MV-4-11 (cell line): ENCODE results near the gene XPNPEP3.
"Not testable (repeated sequence)": the region's sequence is repeated elsewhere in the genome, so short reads cannot be mapped to it uniquely, and the experiment has no call there.

Experiments
- DNase-seq: peaks from one replicate; lab custom pipeline; 2025; lab: John Stamatoyannopoulos, UW

XPNPEP3 gene

GRCh38 chr22:40857309-40857855, 434 bp downstream of the XPNPEP3 start:
- DNase-seq, result no peak

DNA sequence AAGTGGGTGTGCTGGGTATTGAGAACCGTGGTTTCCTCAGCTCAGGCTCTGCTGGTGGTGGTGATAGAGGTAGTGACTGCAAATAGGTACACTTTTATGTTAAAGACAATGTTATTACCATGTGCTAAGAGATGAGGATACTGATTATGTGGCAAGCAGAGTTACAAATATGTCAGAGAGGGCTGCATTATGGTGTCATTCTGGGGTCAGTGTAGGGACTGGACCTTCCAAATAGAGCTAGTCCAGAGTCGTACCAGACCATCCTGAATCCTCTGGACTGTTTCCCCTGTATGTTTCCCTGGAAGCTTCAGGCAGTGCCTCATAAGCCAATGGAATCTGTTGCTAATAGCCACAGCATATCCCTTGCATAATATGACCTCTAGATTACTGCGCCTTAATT, 5.1 kb downstream of the XPNPEP3 start, which contains the start of gene DNAJB7:
Gene DNAJB7, minus strand, starts transcription at position 101 of the 400 bp plus-strand sequence. CDS start 119 bp downstream, outside the sequence.
- DNase-seq, result no peak

DNA sequence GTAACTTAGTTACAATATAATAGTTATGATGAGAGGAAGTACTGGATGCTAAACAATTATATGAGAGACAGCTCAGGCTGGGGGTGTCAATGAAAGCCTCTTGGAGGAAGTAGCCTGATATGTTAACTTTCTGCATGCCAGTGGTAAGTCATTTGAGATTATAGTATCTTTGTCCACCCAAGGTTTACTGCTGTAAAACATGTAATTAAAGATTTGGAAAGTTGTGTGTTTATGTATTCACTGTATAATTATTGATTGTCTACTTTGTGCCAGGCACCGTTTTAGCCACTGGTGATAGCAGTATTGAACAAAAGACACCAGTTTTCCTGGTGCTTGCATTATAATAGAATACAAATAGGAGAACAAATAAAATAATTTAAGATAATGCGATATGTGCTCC, 5.6 kb downstream of the XPNPEP3 start:
- DNase-seq, result peak; percentile 60

DNA sequence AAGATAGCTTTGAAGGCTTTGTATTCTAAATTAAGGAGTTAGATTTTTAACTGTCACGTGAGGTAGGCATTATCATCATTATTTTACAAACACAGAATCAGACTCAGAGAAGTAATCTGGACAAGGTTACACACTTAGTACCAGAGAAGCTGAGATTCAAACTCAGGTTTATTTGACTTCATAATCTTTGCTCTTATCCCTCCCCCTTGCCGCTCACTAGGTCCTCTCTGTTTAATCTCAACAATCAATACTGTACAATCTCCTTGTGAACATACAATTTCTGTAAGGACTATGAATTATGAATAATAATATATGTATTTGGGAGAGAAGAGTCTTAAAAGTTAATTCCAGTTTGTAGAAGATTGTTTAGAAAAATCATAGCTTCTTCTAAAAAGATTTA, 10.2 kb downstream of the XPNPEP3 start:
- no peak for DNase-seq

- DNase-seq, result not testable (repeated sequence)
Measured at GRCh38 chr22:40868379-40868778, 11.4 kb downstream of the XPNPEP3 start.

- DNase-seq, result no peak
Measured at GRCh38 chr22:40874016-40874415, 17.1 kb downstream of the XPNPEP3 start.

- DNase-seq, result no peak
Measured at GRCh38 chr22:40875111-40875510, 18.2 kb downstream of the XPNPEP3 start.

DNA sequence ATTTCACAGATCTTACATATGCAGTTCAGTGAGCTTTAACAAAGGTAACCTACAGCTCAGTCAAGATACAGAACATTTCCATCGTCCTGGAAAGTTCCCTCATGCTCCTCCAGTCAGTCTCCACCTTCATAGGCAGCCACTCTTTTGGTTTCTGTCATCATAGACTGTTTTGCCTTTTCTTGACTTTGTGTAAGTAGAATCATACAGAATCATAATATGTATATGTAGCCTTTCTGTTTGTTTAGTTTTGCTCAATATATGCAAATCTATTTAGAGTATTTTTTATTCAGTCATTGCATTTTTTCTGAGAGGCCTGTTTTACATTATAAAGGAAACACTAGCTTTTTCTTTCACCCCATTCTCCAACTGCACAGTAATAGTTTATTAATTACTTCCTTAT, 20.0 kb downstream of the XPNPEP3 start:
- no peak for DNase-seq

- no peak for DNase-seq
Measured at GRCh38 chr22:40877488-40877887, 20.5 kb downstream of the XPNPEP3 start.

- no peak for DNase-seq
Measured at GRCh38 chr22:40878922-40879321, 22.0 kb downstream of the XPNPEP3 start.

DNA sequence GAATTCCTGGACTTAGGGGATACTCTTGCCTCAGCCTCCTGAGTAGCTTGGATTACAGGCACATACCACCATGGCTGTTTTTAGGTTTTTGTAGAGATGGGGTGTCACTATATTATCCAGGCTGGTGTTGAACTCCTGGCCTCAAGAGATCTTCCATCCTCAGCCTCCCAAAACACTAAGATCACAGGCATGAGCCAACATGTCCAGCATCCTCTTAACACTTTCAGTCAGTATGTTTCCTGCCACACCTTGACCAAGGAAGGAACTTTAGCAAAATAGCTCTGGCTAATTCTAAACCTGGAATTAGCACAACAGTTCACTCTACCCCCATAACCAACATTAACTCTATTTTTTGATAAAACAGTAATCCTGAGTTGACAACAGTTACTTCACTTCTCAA, 32.2 kb downstream of the XPNPEP3 start:
- DNase-seq, result no peak

GRCh38 chr22:40890881-40891280, 33.9 kb downstream of the XPNPEP3 start:
- no peak for DNase-seq

DNA sequence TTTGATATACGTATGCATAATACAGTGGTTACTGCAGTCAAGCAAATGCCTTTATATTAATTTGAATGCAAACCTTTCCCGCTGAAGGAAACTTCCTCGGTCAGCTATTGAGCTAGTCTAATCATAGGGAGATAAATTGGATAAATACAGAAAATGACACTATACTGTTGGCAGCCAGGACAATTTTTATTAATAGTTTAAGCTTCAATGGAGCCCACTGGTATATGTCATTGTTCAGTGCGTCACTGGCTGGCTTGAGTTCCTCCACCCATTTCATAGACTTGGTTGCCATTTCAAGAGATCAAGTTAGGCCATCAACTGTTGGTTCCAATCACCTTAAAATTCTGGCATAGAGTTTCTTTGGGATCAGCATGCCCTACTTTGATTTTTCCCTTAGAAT, 37.5 kb downstream of the XPNPEP3 start:
- DNase-seq, result no peak

DNA sequence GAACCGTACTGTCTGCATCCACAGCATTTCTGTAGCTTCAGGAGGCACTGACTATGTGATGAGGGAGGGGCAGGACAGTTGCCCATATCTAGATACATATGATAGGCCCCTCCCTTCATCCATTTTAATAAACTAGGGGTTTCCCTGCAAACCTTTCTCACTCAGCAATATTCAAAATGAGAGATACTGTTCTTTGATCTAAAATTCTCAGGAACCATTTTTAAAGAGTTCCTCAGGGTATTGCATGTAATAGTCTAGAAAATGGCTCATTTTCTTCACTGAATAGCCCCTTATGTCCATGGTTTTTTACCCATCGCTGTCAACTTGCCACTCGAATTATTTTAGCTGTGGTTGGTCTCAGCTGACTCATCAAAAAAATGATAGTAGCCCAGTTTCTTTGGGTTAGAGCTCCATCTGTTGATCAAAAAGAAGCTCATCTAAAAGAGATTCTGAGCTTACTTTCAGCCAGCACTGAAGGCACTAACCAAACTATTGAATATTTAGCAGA, 42.0 kb downstream of the XPNPEP3 start:
- DNase-seq, result peak; percentile 62

- DNase-seq, result no peak
Measured at GRCh38 chr22:40904101-40904500, 47.2 kb downstream of the XPNPEP3 start.

GRCh38 chr22:40908895-40909294, 51.9 kb downstream of the XPNPEP3 start:
- DNase-seq, result no peak

GRCh38 chr22:40911772-40912171, 54.8 kb downstream of the XPNPEP3 start:
- no peak for DNase-seq

DNA sequence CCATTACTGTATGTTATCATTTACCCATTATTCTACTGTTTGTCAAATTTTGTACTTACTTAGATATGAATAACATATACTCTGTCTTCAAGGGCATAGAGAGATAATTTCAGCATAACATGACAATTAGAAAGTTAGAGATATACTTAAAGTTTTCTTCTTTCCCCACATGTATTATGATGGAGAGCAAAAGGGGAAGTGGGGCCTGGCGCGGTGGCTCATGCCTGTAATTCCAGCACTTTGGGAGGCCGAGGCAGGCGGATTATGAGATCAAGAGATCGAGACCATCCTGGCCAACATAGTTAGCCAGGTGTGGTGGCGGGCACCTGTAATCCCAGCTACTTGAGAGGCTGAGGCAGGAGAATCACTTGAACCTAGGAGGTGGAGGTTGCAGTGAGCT, 56.0 kb downstream of the XPNPEP3 start:
- peak; percentile 1 for DNase-seq

- no peak for DNase-seq
Measured at GRCh38 chr22:40919446-40919845, 62.5 kb downstream of the XPNPEP3 start.

- DNase-seq, result peak; percentile 2
Measured at GRCh38 chr22:40920526-40920925, 63.6 kb downstream of the XPNPEP3 start.

GRCh38 chr22:40922484-40923303, 65.7 kb downstream of the XPNPEP3 start:
- DNase-seq, result peak; percentile 64

GRCh38 chr22:40928657-40929056, 71.7 kb downstream of the XPNPEP3 start:
- no peak for DNase-seq

DNA sequence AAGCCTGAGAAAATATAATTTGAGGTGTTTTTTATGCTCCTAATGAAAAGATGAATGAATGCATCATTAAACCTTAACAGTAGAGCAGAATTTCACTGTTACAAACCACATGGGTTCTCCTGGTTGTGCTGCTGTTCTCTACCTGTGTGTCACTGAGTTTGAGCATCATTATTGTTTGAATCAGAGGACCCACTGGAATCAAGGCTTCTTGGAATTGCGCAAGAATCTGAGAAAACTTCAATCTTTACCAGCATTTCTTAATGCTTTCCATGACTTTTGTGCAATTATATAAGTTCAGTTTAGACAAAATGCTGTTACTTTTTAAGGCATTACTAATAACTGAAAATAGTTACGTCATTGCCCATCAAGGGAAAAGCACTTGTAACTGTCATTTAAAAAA, 75.4 kb downstream of the XPNPEP3 start:
- DNase-seq, result no peak
